Measurements from ENCODE around the gene TOM1. TPM values are rescaled to one million over a fixed set of nuclear protein-coding genes. Genes with fewer than 3 reads are reported as not detected.

TOM1 gene
- total RNA-seq, 2 donors from 2014 or later, result 62.4 to 63.2 TPM

DNA sequence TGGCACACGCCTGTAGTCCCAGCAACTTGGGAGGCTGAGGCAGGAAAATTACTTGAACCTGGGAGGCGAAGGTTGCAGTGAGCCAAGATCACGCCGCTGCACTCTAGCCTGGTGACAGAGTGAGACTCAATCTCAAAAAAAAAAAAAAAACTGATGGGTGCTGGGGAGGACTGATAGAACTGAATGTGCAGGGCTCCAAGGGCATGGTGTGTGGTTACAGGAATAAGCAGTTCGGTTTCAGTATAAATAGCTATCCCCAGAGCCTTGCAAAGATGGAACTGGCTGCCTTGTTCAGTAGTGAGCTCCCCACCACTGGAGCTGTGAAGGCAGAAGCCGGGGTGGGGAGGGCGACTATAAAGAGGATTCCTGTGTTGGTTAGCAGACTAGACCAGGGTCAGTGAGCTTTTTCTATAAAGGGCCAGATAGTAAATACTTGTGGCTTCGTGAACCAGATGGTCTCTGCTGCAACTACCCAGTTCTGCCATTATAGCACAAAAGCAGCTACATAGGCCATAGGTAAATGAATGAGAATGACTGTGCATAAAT lies 5.9 kb downstream of the TOM1 start:
- ATAC-seq (no peak), DNase-seq (no peak)
- intact Hi-C loops (cut with DNase I, micrococcal nuclease), result no loop called here

GRCh38 chr22:35306350-35306967 lies 6.8 kb downstream of the TOM1 start:
- DNase-seq (no peak), ATAC-seq (no peak)
- intact Hi-C loops (cut with DNase I, micrococcal nuclease), result no loop called here

GRCh38 chr22:35307372-35307771 lies 7.7 kb downstream of the TOM1 start:
- ATAC-seq (no peak), DNase-seq (no peak)
- intact Hi-C loops (cut with DNase I, micrococcal nuclease), result no loop called here

DNA sequence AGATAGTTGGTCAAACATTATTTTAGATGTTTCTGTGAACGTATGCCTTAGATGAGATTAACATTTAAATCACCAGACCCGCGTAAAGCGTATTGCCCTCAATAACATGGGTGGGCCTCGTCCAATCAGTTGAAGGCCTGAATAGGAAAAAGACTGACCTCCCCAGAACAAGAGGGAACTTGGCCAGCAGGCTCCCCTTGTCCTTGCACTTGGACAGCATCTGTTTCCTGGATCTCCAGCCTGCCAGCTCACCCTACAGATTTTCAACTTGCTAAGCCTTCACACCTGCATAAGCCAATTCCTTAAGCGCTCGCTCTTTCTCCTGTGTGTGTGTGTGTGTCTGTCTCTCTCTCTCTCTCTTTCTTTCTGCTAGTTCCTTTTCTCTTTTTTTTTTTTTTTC lies 8.2 kb downstream of the TOM1 start:
- intact Hi-C loops (cut with DNase I, micrococcal nuclease), result no loop called here

DNA sequence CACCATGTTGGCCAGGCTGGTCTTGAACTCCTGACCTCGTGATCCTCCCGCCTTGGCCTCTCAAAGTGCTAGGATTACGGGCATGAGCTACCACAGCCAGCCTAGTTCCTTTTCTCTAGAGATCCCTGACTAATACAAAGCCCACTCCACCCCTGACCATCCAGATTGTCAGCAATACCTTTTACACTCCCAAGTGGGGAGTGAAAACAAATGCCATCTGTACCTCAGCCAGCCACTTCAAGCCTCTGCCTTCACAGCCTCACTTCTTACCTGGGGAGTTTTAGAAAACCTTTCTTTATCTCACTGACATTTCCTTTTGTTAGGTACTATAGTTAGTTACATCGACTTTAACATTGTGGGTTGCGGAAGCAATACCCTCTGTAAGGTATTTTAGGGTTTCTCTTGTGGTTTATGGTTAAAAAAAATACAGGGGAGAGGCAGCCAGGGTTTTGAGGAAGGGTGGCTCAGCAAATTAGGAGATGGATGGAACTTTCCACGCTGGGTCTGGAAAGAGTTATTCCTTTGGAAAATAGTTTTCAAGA lies 8.9 kb downstream of the TOM1 start:
- intact Hi-C loops (cut with DNase I, micrococcal nuclease), result no loop called here
- ATAC-seq (no peak), DNase-seq (no peak)

More for the DNA sequence above, 8.2 kb downstream of the TOM1 start:
- ATAC-seq, result no peak
- DNase-seq, result no peak

- peak; percentile 52 for ATAC-seq
- intact Hi-C loops (cut with DNase I, micrococcal nuclease), result no loop called here
- DNase-seq, result peak; percentile 55 to 69
Observed at GRCh38 chr22:35310556-35311550, 11.2 kb downstream of the TOM1 start.

- ATAC-seq (no peak), DNase-seq (no peak)
- intact Hi-C loops (cut with DNase I, micrococcal nuclease), result no loop called here
Observed at GRCh38 chr22:35311551-35311999, 11.9 kb downstream of the TOM1 start.

GRCh38 chr22:35312198-35313059 lies 12.7 kb downstream of the TOM1 start:
- intact Hi-C loops (cut with DNase I, micrococcal nuclease), result no loop called here
- peak; percentile 65 for ATAC-seq
- peak; percentile 36 to 83 for DNase-seq

- intact Hi-C loops (cut with DNase I, micrococcal nuclease), result no loop called here
- peak; percentile 19 for ATAC-seq
- peak; percentile 37 to 45 for DNase-seq
Observed at GRCh38 chr22:35313311-35314121, 13.8 kb downstream of the TOM1 start.

DNA sequence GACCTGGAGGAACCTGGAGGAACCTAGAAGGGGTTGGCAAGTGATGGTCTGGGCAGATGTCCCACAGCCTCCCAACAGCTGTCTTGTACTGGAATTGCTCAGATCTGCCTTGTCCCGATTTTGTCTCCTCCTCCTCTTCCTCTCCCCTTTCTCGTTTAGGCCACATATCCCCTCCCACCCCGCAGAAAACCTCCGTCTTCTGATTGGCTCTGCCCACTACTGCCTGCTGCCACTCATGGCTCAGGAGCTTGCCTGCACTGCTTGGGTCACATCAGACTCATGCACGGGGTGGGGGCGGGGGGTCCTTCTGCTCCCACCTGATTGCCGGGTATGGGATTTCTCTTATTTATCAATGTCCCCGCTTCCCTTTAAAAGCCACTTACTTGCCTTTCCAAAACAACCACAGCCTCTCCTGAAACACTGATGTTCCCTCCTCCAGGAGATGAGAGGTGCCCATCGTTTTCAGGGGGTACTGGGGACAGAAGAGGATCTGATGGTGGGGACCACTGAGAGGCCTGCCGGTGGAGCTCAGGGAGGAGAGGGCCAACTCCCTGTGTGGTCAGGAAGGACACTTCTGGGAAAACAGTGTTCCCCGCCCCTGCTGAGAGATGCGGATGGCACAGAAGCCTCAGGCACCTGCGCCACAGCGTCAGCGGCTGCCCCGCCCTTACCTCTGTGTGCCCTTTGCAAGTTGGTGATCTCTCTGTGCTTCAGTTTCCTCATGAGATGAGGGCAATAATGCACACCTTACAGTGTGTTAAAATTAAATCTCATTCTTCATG lies 14.7 kb downstream of the TOM1 start:
- intact Hi-C loops (cut with DNase I, micrococcal nuclease), result no loop called here
- ATAC-seq (peak; percentile 57), DNase-seq (peak; percentile 58 to 71)

DNA sequence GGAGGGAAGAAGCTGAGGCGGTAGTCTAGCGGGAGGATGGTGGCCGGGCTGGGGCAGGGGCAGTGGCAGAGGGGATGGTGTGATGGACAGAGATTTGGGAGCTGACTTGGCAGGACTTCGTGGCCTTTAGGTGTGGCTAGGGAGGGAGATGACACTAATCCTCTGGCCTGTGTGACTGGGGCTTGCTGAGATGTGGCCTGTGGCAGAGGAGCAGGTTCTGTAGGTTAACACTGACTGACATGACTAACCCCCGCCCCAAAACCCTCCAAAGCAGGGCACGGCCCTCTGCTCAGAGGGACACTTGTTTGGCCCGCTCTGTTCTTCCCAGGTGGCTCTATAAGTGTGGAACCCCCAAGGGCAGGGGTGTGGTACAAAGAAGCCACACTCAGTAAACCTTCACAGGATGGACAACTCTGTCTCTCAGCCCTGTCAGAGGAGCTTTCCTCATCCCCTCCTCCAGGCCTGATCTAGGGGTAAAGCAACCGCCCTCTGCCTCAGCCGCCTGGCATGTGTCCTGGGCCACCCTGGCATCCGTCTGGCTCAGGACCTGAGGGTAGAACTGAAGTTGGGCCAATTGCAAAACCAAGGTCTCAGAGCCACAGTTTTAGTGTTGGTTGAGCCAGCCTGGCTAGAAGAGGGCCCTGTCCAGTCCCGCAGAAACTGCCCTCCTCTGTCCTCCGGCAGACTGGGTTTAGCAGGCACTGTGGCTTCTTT lies 15.6 kb downstream of the TOM1 start:
- intact Hi-C loops (cut with DNase I, micrococcal nuclease), result no loop called here
- DNase-seq, result no peak

DNA sequence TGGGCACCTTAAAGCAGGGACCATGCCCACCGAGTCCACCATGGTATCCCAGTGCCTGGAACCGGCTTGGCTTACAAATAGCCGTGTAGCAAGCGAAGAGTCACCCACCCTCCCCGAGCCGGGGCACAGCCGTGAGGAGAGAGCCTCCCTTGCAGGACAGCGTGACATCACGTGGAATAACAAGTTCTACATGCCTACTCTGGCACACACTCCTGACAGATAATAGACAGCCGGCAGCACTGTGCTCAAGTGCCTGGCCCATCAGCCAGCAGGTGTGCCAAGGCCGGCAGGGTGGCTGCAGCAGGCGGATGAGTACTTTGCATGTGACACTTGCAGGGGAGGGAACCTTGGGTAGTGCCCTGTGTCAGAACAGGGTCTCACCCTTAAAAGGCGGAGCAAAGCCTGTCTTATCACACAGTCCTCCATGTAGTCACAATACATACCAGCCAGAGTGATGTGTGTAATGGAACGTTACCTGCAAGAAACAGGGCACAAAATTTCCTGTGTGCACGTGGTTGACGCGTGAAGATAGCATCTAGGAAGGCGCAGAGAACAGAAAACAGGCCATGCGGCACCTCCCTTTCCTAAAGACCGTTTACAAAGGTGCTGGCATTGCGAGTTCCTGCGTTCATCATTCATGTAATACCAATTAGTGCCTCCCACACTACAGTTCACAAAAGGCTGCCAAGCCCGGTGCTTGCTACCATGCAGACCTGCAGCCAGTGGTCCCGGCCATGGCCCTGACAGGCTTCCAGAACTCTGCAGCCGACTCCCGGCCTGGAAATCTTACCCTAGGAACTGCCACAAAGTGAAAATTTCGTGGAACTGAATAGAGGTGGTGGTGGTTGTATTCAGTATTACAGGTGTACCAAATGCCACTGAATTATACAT lies 16.4 kb downstream of the TOM1 start:
- ATAC-seq (no peak), DNase-seq (peak in 1 of 2 donors; percentile 26)
- intact Hi-C loops (cut with DNase I, micrococcal nuclease), result no loop called here

More for the DNA sequence above, 15.6 kb downstream of the TOM1 start:
- ATAC-seq, result no peak

- intact Hi-C loops (cut with DNase I, micrococcal nuclease), result no loop called here
- ATAC-seq, result no peak
Observed at GRCh38 chr22:35316751-35317150, 17.1 kb downstream of the TOM1 start.

GRCh38 chr22:35317680-35318290 lies 18.1 kb downstream of the TOM1 start:
- ATAC-seq, result no peak
- DNase-seq, result peak in 1 of 2 donors; percentile 15
- intact Hi-C loops (cut with DNase I, micrococcal nuclease), result no loop called here

More at GRCh38 chr22:35316751-35317150, 17.1 kb downstream of the TOM1 start:
- DNase-seq, result no peak

Measured in left colon (tissue), 2 donors.